HCEC 1CT (cell line): ENCODE data around the gene SLC25A40.
A peak's percentile ranks its signal among the peaks of the same experiment; 100 is the strongest.
"Not testable (repeated sequence)": the region's sequence is repeated elsewhere in the genome, so short reads cannot be mapped to it uniquely, and the experiment has no call there.

Source experiments
- DNase-seq: peaks from one replicate; pipeline ENCODE4 v3.0.0-alpha.2; 2017

SLC25A40 gene

GRCh38 chr7:87866533-87866932 lies 9.6 kb downstream of the SLC25A40 start:
- DNase-seq = not testable (repeated sequence)

GRCh38 chr7:87866089-87866488 lies 10.1 kb downstream of the SLC25A40 start:
- DNase-seq = no peak

GRCh38 chr7:87858417-87859100 lies 17.6 kb downstream of the SLC25A40 start:
- no peak for DNase-seq

GRCh38 chr7:87853237-87853864 lies 22.8 kb downstream of the SLC25A40 start:
- DNase-seq = peak; percentile 31

GRCh38 chr7:87852306-87852705 lies 23.9 kb downstream of the SLC25A40 start:
- no peak for DNase-seq

- no peak for DNase-seq
Measured at GRCh38 chr7:87850836-87851593, 25.1 kb downstream of the SLC25A40 start.

GRCh38 chr7:87837597-87837996 lies 38.6 kb downstream of the SLC25A40 start:
- DNase-seq = no peak

GRCh38 chr7:87833130-87833529 lies 43.0 kb downstream of the SLC25A40 start:
- no peak for DNase-seq

- peak; percentile 41 for DNase-seq
Measured at GRCh38 chr7:87831097-87831496, 45.1 kb downstream of the SLC25A40 start.

GRCh38 chr7:87828383-87828782 lies 47.8 kb downstream of the SLC25A40 start:
- not testable (repeated sequence) for DNase-seq

- not testable (repeated sequence) for DNase-seq
Measured at GRCh38 chr7:87825369-87825768, 50.8 kb downstream of the SLC25A40 start.

- DNase-seq = not testable (repeated sequence)
Measured at GRCh38 chr7:87822056-87822455, 54.1 kb downstream of the SLC25A40 start.

GRCh38 chr7:87818336-87818735 lies 57.8 kb downstream of the SLC25A40 start:
- DNase-seq = no peak

GRCh38 chr7:87816389-87816788 lies 59.8 kb downstream of the SLC25A40 start:
- DNase-seq = no peak

GRCh38 chr7:87810726-87811125 lies 65.4 kb downstream of the SLC25A40 start:
- DNase-seq = no peak

GRCh38 chr7:87810130-87810529 lies 66.0 kb downstream of the SLC25A40 start:
- no peak for DNase-seq

GRCh38 chr7:87806150-87806549 lies 70.0 kb downstream of the SLC25A40 start:
- no peak for DNase-seq

GRCh38 chr7:87797798-87798403 lies 78.3 kb downstream of the SLC25A40 start:
- DNase-seq = peak; percentile 45

GRCh38 chr7:87797395-87797794 lies 78.8 kb downstream of the SLC25A40 start:
- DNase-seq = no peak

- DNase-seq = no peak
Measured at GRCh38 chr7:87785368-87785995, 90.7 kb downstream of the SLC25A40 start.

- no peak for DNase-seq
Measured at GRCh38 chr7:87784424-87784823, 91.7 kb downstream of the SLC25A40 start.
